ENCODE measurements around the gene SPRED3.

GRCh38 chr19:38351865-38352395, 36.6 kb upstream of the SPRED3 start:
- TF ChIP-seq CTCF (IDR thresholded peaks at IDR 0.05) (no peak), POLR2A (IDR thresholded peaks at IDR 0.05) (no peak)
